Endodermal cell (in vitro differentiated cells): ENCODE data around the gene C14orf180. TPM values are rescaled to one million over a fixed set of nuclear protein-coding genes. Genes with fewer than 3 reads are reported as not detected.
"Not testable (repeated sequence)": the region's sequence is repeated elsewhere in the genome, so short reads cannot be mapped to it uniquely, and the experiment has no call there.

ENCODE experiments used
- DNase-seq: peaks from one replicate; pipeline ENCODE4 v3.0.0-alpha.2; 2017
- H3K27ac ChIP-seq: 2 replicates; pipeline ENCODE4 v1.5.1; 2013; ENCODE audit warnings: mild to moderate bottlenecking, low read depth, low read length, moderate library complexity
- H3K27me3 ChIP-seq: 2 replicates; pipeline ENCODE4 v1.6.1; 2013; ENCODE audit warnings: mild to moderate bottlenecking, low read length, moderate library complexity; ENCODE audit not compliant: insufficient read depth, control insufficient read depth, poor library complexity, severe bottlenecking
- H3K36me3 ChIP-seq: 2 replicates; pipeline ENCODE4 v1.7.0; 2013; ENCODE audit warnings: mild to moderate bottlenecking, low read length, moderate library complexity; ENCODE audit not compliant: control insufficient read depth, insufficient read depth
- H3K4me1 ChIP-seq: one replicate; pipeline ENCODE4 v1.7.0; 2013; ENCODE audit warnings: low read length; ENCODE audit not compliant: control insufficient read depth, insufficient read depth
- H3K4me3 ChIP-seq: 2 replicates; pipeline ENCODE4 v1.5.1; 2013; ENCODE audit warnings: mild to moderate bottlenecking, low read length, moderate library complexity
- H3K9ac ChIP-seq: 2 replicates; pipeline ENCODE4 v1.6.1; 2013; ENCODE audit warnings: mild to moderate bottlenecking, low read length, moderate library complexity; ENCODE audit not compliant: poor library complexity, severe bottlenecking; ENCODE audit errors: extremely low read depth
- H3K9me3 ChIP-seq: 2 replicates; pipeline ENCODE4 v1.6.1; 2013; ENCODE audit warnings: mild to moderate bottlenecking, low read length, moderate library complexity; ENCODE audit not compliant: control insufficient read depth
- H3K27ac Mint-ChIP-seq: 2 replicates; pipeline ENCODE4 v1.8.0; 2020; ENCODE audit warnings: mixed read lengths
- H3K27me3 Mint-ChIP-seq: 2 replicates; pipeline ENCODE4 v1.8.0; 2021; ENCODE audit warnings: mild to moderate bottlenecking, mixed read lengths; ENCODE audit not compliant: insufficient read depth
- H3K36me3 Mint-ChIP-seq: 2 replicates; pipeline ENCODE4 v1.8.0; 2020; ENCODE audit warnings: low read depth, mixed read lengths
- H3K4me1 Mint-ChIP-seq: 2 replicates; pipeline ENCODE4 v1.8.0; 2020; ENCODE audit warnings: mixed read lengths
- H3K4me3 Mint-ChIP-seq: 2 replicates; pipeline ENCODE4 v1.8.0; 2020; ENCODE audit warnings: mild to moderate bottlenecking, moderate library complexity, mixed read lengths
- H3K9me3 Mint-ChIP-seq: 2 replicates; pipeline ENCODE4 v1.8.0; 2020; ENCODE audit warnings: mild to moderate bottlenecking, mixed read lengths
- CTCF ChIP-seq: fragments of 200-600 bp; sonication (generic); conservative IDR thresholded peaks from 2 replicates; pipeline ENCODE4 v1.5.0; 2021; ENCODE audit warnings: antibody characterized with exemption, mild to moderate bottlenecking
- WGBS, 2 experiments: methylation state at CpG; one replicate each; pipeline versions ENCODE4 v1.1.5 to v1.1.7; 2013; ENCODE audit warnings: missing lambda C conversion rate in 2 of 2, mixed read lengths in 1 of 2; ENCODE audit not compliant: insufficient coverage in 1 of 2, insufficient read length in 1 of 2; 5-methylcytosine and 5-hydroxymethylcytosine counted together
- total RNA-seq, 2 donors: library from RNA; stranded (reverse); fragmentation: NEBNext Ultra II Directional in 1 of 2; extraction: Animal tissue kit (Norgen Biotek cat#: 25700) in 1 of 2; gene quantifications; 2 replicates in 1 of 2; 3 replicates in 1 of 2; pipeline ENCODE4 v1.2.1, GENCODE V29; 2021

C14orf180 gene
- total RNA-seq, 2 donors from 2014 or later = not detected

GRCh38 chr14:104635717-104636116, 56.2 kb downstream of the C14orf180 start:
- H3K36me3 ChIP-seq = no peaks in the 10 kb centered on the region
- H3K4me3 Mint-ChIP-seq = no peak overlapping the region
- H3K27me3 Mint-ChIP-seq = no peaks in the 10 kb centered on the region
- no peaks in the 10 kb centered on the region for H3K27me3 ChIP-seq
- H3K4me3 ChIP-seq = no peak overlapping the region
- no peaks in the 10 kb centered on the region for H3K9me3 Mint-ChIP-seq
- no peaks in the 10 kb centered on the region for H3K36me3 Mint-ChIP-seq
- WGBS, 2 experiments = 78 to 90% methylated on average over 9 to 14 of the region's 14 CpGs
- no peak for TF ChIP-seq CTCF
- H3K27ac ChIP-seq = no peak overlapping the region
- DNase-seq = no peak
- H3K4me1 ChIP-seq = peaks cover 7% of the 10 kb centered on the region
- H3K9ac ChIP-seq = no peak overlapping the region
- H3K27ac Mint-ChIP-seq = no peak overlapping the region
- H3K9me3 ChIP-seq = no peaks in the 10 kb centered on the region
- peaks cover 11% of the 10 kb centered on the region for H3K4me1 Mint-ChIP-seq

GRCh38 chr14:104636131-104636530, 56.6 kb downstream of the C14orf180 start:
- H3K9ac ChIP-seq = no peak overlapping the region
- H3K27me3 Mint-ChIP-seq = no peaks in the 10 kb centered on the region

GRCh38 chr14:104636846-104637545, 57.4 kb downstream of the C14orf180 start:
- H3K36me3 Mint-ChIP-seq, H3K9me3 ChIP-seq, H3K27ac Mint-ChIP-seq, H3K27ac ChIP-seq, H3K27me3 Mint-ChIP-seq, DNase-seq, H3K4me3 ChIP-seq, H3K36me3 ChIP-seq, H3K4me3 Mint-ChIP-seq, H3K9me3 Mint-ChIP-seq, H3K27me3 ChIP-seq, H3K9ac ChIP-seq, H3K4me1 ChIP-seq: not testable (repeated sequence)
- 87 to 95% methylated on average over 15 to 39 of the region's 39 CpGs for WGBS, 2 experiments
- peaks cover 11% of the 10 kb centered on the region for H3K4me1 Mint-ChIP-seq

More at GRCh38 chr14:104636131-104636530, 56.6 kb downstream of the C14orf180 start:
- Mint-ChIP-seq H3K4me1 (peaks cover 11% of the 10 kb centered on the region), H3K9me3 (no peaks in the 10 kb centered on the region), H3K4me3 (no peak overlapping the region), H3K27ac (no peak overlapping the region), H3K36me3 (no peaks in the 10 kb centered on the region)
- no peak overlapping the region for H3K4me3 ChIP-seq
- 80 to 91% methylated on average over 1 to 10 of the region's 11 CpGs for WGBS, 2 experiments
- peaks cover 7% of the 10 kb centered on the region for H3K4me1 ChIP-seq
- no peak for DNase-seq
- H3K27ac ChIP-seq = no peak overlapping the region
- no peak for TF ChIP-seq CTCF
- H3K27me3 ChIP-seq = no peaks in the 10 kb centered on the region
- no peaks in the 10 kb centered on the region for H3K36me3 ChIP-seq
- no peaks in the 10 kb centered on the region for H3K9me3 ChIP-seq
